Measurements from ENCODE around the gene RAB14.
"Not testable (repeated sequence)": the region's sequence is repeated elsewhere in the genome, so short reads cannot be mapped to it uniquely, and the experiment has no call there.

Gene RAB14

GRCh38 chr9:121179373-121179721 is 22.3 kb downstream of the RAB14 start:
- peaks cover 24% of the 10 kb centered on the region for H3K79me2 ChIP-seq (ENCODE audit: control insufficient read depth, insufficient read depth, low read length, unreplicated experiment)
- H2AFZ ChIP-seq (ENCODE audit: low read length, unreplicated experiment) = not testable (repeated sequence)

GRCh38 chr9:121178676-121179372 is 22.8 kb downstream of the RAB14 start:
- Histone ChIP-seq H3K4me1 (ENCODE audit: control insufficient read depth, insufficient read depth, low read length, unreplicated experiment) (peaks cover under 1% of the 10 kb centered on the region), H3K27me3 (ENCODE audit: insufficient read depth, low read length) (no peaks in the 10 kb centered on the region), H3K79me2 (ENCODE audit: control insufficient read depth, insufficient read depth, low read length, unreplicated experiment) (peaks cover 19% of the 10 kb centered on the region), H3K27ac (ENCODE audit: low read depth, low read length) (no peak overlapping the region), H2AFZ (ENCODE audit: low read length, unreplicated experiment) (no peak overlapping the region), H3K36me3 (ENCODE audit: insufficient read depth, low read length) (peaks cover 35% of the 10 kb centered on the region), H3K4me3 (ENCODE audit: low read depth, low read length) (no peak overlapping the region)

More at GRCh38 chr9:121179373-121179721, 22.3 kb downstream of the RAB14 start:
- H3K36me3 ChIP-seq (ENCODE audit: insufficient read depth, low read length) = peaks cover 36% of the 10 kb centered on the region
- H3K27ac ChIP-seq (ENCODE audit: low read depth, low read length); H3K4me1 ChIP-seq (ENCODE audit: control insufficient read depth, insufficient read depth, low read length, unreplicated experiment); H3K4me3 ChIP-seq (ENCODE audit: low read depth, low read length); H3K27me3 ChIP-seq (ENCODE audit: insufficient read depth, low read length): not testable (repeated sequence)

- H3K4me1 ChIP-seq (ENCODE audit: control insufficient read depth, insufficient read depth, low read length, unreplicated experiment) = no peaks in the 10 kb centered on the region
- no peak overlapping the region for H2AFZ ChIP-seq (ENCODE audit: low read length, unreplicated experiment)
- peaks cover 34% of the 10 kb centered on the region for H3K36me3 ChIP-seq (ENCODE audit: insufficient read depth, low read length)
- no peaks in the 10 kb centered on the region for H3K27me3 ChIP-seq (ENCODE audit: insufficient read depth, low read length)
- no peak overlapping the region for H3K27ac ChIP-seq (ENCODE audit: low read depth, low read length)
- no peak overlapping the region for H3K4me3 ChIP-seq (ENCODE audit: low read depth, low read length)
- H3K79me2 ChIP-seq (ENCODE audit: control insufficient read depth, insufficient read depth, low read length, unreplicated experiment) = no peaks in the 10 kb centered on the region
These were observed 28.2 kb downstream of the RAB14 start for GRCh38 chr9:121173501-121173900.

GRCh38 chr9:121172726-121173487 is 28.8 kb downstream of the RAB14 start:
- H3K4me3 ChIP-seq (ENCODE audit: low read depth, low read length) = no peak overlapping the region
- peaks cover 34% of the 10 kb centered on the region for H3K36me3 ChIP-seq (ENCODE audit: insufficient read depth, low read length)
- H3K4me1 ChIP-seq (ENCODE audit: control insufficient read depth, insufficient read depth, low read length, unreplicated experiment) = no peaks in the 10 kb centered on the region
- no peaks in the 10 kb centered on the region for H3K79me2 ChIP-seq (ENCODE audit: control insufficient read depth, insufficient read depth, low read length, unreplicated experiment)
- H2AFZ ChIP-seq (ENCODE audit: low read length, unreplicated experiment) = no peak overlapping the region
- H3K27me3 ChIP-seq (ENCODE audit: insufficient read depth, low read length) = no peaks in the 10 kb centered on the region
- no peak overlapping the region for H3K27ac ChIP-seq (ENCODE audit: low read depth, low read length)

- Histone ChIP-seq H3K36me3 (ENCODE audit: insufficient read depth, low read length) (peaks cover 33% of the 10 kb centered on the region), H3K27ac (ENCODE audit: low read depth, low read length) (no peak overlapping the region), H3K4me3 (ENCODE audit: low read depth, low read length) (no peak overlapping the region), H3K27me3 (ENCODE audit: insufficient read depth, low read length) (no peaks in the 10 kb centered on the region), H3K4me1 (ENCODE audit: control insufficient read depth, insufficient read depth, low read length, unreplicated experiment) (no peaks in the 10 kb centered on the region), H2AFZ (ENCODE audit: low read length, unreplicated experiment) (no peak overlapping the region), H3K79me2 (ENCODE audit: control insufficient read depth, insufficient read depth, low read length, unreplicated experiment) (no peaks in the 10 kb centered on the region)
These were observed 30.4 kb downstream of the RAB14 start for GRCh38 chr9:121171236-121171635.

- no peak overlapping the region for H3K27ac ChIP-seq (ENCODE audit: low read depth, low read length)
- H3K4me1 ChIP-seq (ENCODE audit: control insufficient read depth, insufficient read depth, low read length, unreplicated experiment) = no peaks in the 10 kb centered on the region
- peaks cover 40% of the 10 kb centered on the region for H3K36me3 ChIP-seq (ENCODE audit: insufficient read depth, low read length)
These were observed 32.5 kb downstream of the RAB14 start for GRCh38 chr9:121169094-121169601.

GRCh38 chr9:121168052-121168451 is 33.6 kb downstream of the RAB14 start:
- Histone ChIP-seq H3K36me3 (ENCODE audit: insufficient read depth, low read length) (peaks cover 31% of the 10 kb centered on the region), H3K27me3 (ENCODE audit: insufficient read depth, low read length) (no peaks in the 10 kb centered on the region), H3K4me3 (ENCODE audit: low read depth, low read length) (no peak overlapping the region), H2AFZ (ENCODE audit: low read length, unreplicated experiment) (no peak overlapping the region), H3K27ac (ENCODE audit: low read depth, low read length) (no peak overlapping the region), H3K4me1 (ENCODE audit: control insufficient read depth, insufficient read depth, low read length, unreplicated experiment) (no peaks in the 10 kb centered on the region), H3K79me2 (ENCODE audit: control insufficient read depth, insufficient read depth, low read length, unreplicated experiment) (no peaks in the 10 kb centered on the region)

More at GRCh38 chr9:121169094-121169601, 32.5 kb downstream of the RAB14 start:
- Histone ChIP-seq H3K4me3 (ENCODE audit: low read depth, low read length) (no peak overlapping the region), H3K79me2 (ENCODE audit: control insufficient read depth, insufficient read depth, low read length, unreplicated experiment) (no peaks in the 10 kb centered on the region), H3K27me3 (ENCODE audit: insufficient read depth, low read length) (no peaks in the 10 kb centered on the region), H2AFZ (ENCODE audit: low read length, unreplicated experiment) (no peak overlapping the region)

- Histone ChIP-seq H2AFZ (ENCODE audit: low read length, unreplicated experiment) (no peak overlapping the region), H3K79me2 (ENCODE audit: control insufficient read depth, insufficient read depth, low read length, unreplicated experiment) (no peaks in the 10 kb centered on the region), H3K27ac (ENCODE audit: low read depth, low read length) (no peak overlapping the region), H3K4me1 (ENCODE audit: control insufficient read depth, insufficient read depth, low read length, unreplicated experiment) (peaks cover 3% of the 10 kb centered on the region), H3K27me3 (ENCODE audit: insufficient read depth, low read length) (no peaks in the 10 kb centered on the region), H3K36me3 (ENCODE audit: insufficient read depth, low read length) (peaks cover 23% of the 10 kb centered on the region), H3K4me3 (ENCODE audit: low read depth, low read length) (no peak overlapping the region)
These were observed 41.6 kb downstream of the RAB14 start for GRCh38 chr9:121160025-121160424.

GRCh38 chr9:121157939-121158338 is 43.7 kb downstream of the RAB14 start:
- Histone ChIP-seq H3K27me3 (ENCODE audit: insufficient read depth, low read length) (no peaks in the 10 kb centered on the region), H3K79me2 (ENCODE audit: control insufficient read depth, insufficient read depth, low read length, unreplicated experiment) (no peaks in the 10 kb centered on the region), H3K4me1 (ENCODE audit: control insufficient read depth, insufficient read depth, low read length, unreplicated experiment) (peaks cover 3% of the 10 kb centered on the region), H3K36me3 (ENCODE audit: insufficient read depth, low read length) (peaks cover 27% of the 10 kb centered on the region), H3K27ac (ENCODE audit: low read depth, low read length) (no peak overlapping the region), H2AFZ (ENCODE audit: low read length, unreplicated experiment) (no peak overlapping the region), H3K4me3 (ENCODE audit: low read depth, low read length) (no peak overlapping the region)

GRCh38 chr9:121156263-121156731 is 45.4 kb downstream of the RAB14 start:
- H3K36me3 ChIP-seq (ENCODE audit: insufficient read depth, low read length) = peaks cover 22% of the 10 kb centered on the region; the same call in 1 of the 2 replicates
- H3K4me3 ChIP-seq (ENCODE audit: low read depth, low read length) = no peak overlapping the region
- H3K27ac ChIP-seq (ENCODE audit: low read depth, low read length) = peak overlapping the region; percentile 46; the same call in 1 of the 2 replicates
- no peaks in the 10 kb centered on the region for H3K79me2 ChIP-seq (ENCODE audit: control insufficient read depth, insufficient read depth, low read length, unreplicated experiment)
- H3K4me1 ChIP-seq (ENCODE audit: control insufficient read depth, insufficient read depth, low read length, unreplicated experiment) = peaks cover 3% of the 10 kb centered on the region
- peak overlapping the region; percentile 84 for H2AFZ ChIP-seq (ENCODE audit: low read length, unreplicated experiment)
- H3K27me3 ChIP-seq (ENCODE audit: insufficient read depth, low read length) = no peaks in the 10 kb centered on the region

Data from ACC112 (cell line).